ENCODE data around the gene CDH9. TPM values are rescaled to one million over a fixed set of nuclear protein-coding genes. Genes with fewer than 3 reads are reported as not detected.

Gene CDH9
- total and polyA plus RNA-seq, 9 of the 15 experiments (the other 6 are each of a cell fraction or from before 2014, with no cell fraction given) = not detected

DNA sequence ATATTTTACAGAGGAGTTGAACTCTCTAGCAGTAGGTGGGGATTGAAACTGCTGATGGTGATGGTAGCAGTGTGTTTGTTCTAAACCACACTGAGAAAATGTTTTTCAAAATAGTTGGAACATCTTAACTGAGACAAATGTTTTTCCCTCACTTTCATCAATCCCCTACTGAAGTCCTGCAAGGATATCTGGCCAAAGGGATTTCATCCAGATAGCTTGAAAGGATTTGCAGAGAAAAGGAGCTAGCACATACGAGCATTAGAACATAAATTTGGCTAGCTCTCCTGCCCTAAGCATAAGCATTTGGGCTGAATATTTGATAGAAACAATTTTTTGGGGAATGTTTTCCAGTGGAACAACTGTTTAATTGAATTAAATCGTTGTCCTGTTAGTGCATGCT lies 153.9 kb downstream of the CDH9 start:
- intact Hi-C loops (cut with micrococcal nuclease) = no loop called here
- H3K4me1 ChIP-seq (replicated peaks in 1 of 2; ENCODE audit: control insufficient read depth in 2 of 2, insufficient read depth in 2 of 2, low read length in 2 of 2) = no peaks in the 10 kb centered on the region
- CTCF ChIA-PET (ENCODE audit: low intra/inter-chr PET ratio) = no interaction called here
- no peaks in the 10 kb centered on the region for H3K79me2 ChIP-seq (ENCODE audit: control insufficient read depth, insufficient read depth, low read length)
- H3K27me3 ChIP-seq (ENCODE audit: control insufficient read depth in 2 of 2, insufficient read depth in 2 of 2, low read length in 2 of 2) = no peaks in the 10 kb centered on the region
- 0% methylated on average over 2 of the region's 2 CpGs for WGBS (ENCODE audit: insufficient coverage, low coverage, missing lambda C conversion rate)
- POLR2A ChIA-PET = no interaction called here
- no peak overlapping the region for H3K9ac ChIP-seq (ENCODE audit: insufficient read depth in 1 of 2, low read depth in 2 of 2, low read length in 2 of 2)
- no peaks in the 10 kb centered on the region for H3K9me1 ChIP-seq (ENCODE audit: control insufficient read depth, insufficient read depth, low read length)
- no peak for ATAC-seq
- H4K20me1 ChIP-seq (replicated peaks; ENCODE audit: control insufficient read depth, insufficient read depth, low read length) = no peaks in the 10 kb centered on the region
- H3K9me3 ChIP-seq (replicated peaks; ENCODE audit: control insufficient read depth, insufficient read depth, low read depth, low read length) = peaks cover 2% of the 10 kb centered on the region; the same call in 1 of the 2 replicates
- no peak overlapping the region for H2AFZ ChIP-seq (ENCODE audit: low read depth, low read length)
- no peak overlapping the region for H3K4me2 ChIP-seq (ENCODE audit: insufficient read depth, low read length)
- no peaks in the 10 kb centered on the region for H3K36me3 ChIP-seq (ENCODE audit: control insufficient read depth, insufficient read depth, low read length)
- no peak for DNase-seq (ENCODE audit: extremely low read depth in 1 of 4, low spot score in 3 of 4)
- no peak overlapping the region for H3K4me3 ChIP-seq
- TF ChIP-seq XRCC3 (IDR thresholded peaks at IDR 0.05) = no peak
- no peak for TF ChIP-seq RAD51 (IDR thresholded peaks at IDR 0.05; ENCODE audit: borderline replicate concordance, low read depth)
- no peak for TF ChIP-seq CREB3L1 (IDR thresholded peaks at IDR 0.05; ENCODE audit: borderline replicate concordance, low read depth)
- TF ChIP-seq CSDE1 (IDR thresholded peaks at IDR 0.05) = no peak
- no TSS peak for BruUV-seq (replicated peaks)
- in situ Hi-C loops (cut with MboI) = no loop called here
- H3K27ac ChIP-seq (ENCODE audit: extremely low read depth, low read depth, low read length) = no peak overlapping the region
- FAIRE-seq = no peak

- in situ Hi-C loops (cut with MboI) (no loop called here), intact Hi-C loops (cut with micrococcal nuclease) (no loop called here)
- Histone ChIP-seq H4K20me1 (replicated peaks; ENCODE audit: control insufficient read depth, insufficient read depth, low read length) (no peaks in the 10 kb centered on the region), H2AFZ (ENCODE audit: low read depth, low read length) (no peak overlapping the region), H3K27ac (ENCODE audit: extremely low read depth, low read depth, low read length) (no peak overlapping the region), H3K27me3 (ENCODE audit: control insufficient read depth in 2 of 2, insufficient read depth in 2 of 2, low read length in 2 of 2) (no peaks in the 10 kb centered on the region), H3K9ac (ENCODE audit: insufficient read depth in 1 of 2, low read depth in 2 of 2, low read length in 2 of 2) (no peak overlapping the region), H3K4me1 (replicated peaks in 1 of 2; ENCODE audit: control insufficient read depth in 2 of 2, insufficient read depth in 2 of 2, low read length in 2 of 2) (no peaks in the 10 kb centered on the region), H3K36me3 (ENCODE audit: control insufficient read depth, insufficient read depth, low read length) (no peaks in the 10 kb centered on the region), H3K4me2 (ENCODE audit: insufficient read depth, low read length) (no peak overlapping the region), H3K4me3 (no peak overlapping the region), H3K9me3 (replicated peaks; ENCODE audit: control insufficient read depth, insufficient read depth, low read depth, low read length) (peaks cover 2% of the 10 kb centered on the region; the same call in 1 of the 2 replicates), H3K9me1 (ENCODE audit: control insufficient read depth, insufficient read depth, low read length) (no peaks in the 10 kb centered on the region), H3K79me2 (ENCODE audit: control insufficient read depth, insufficient read depth, low read length) (no peaks in the 10 kb centered on the region)
- CTCF ChIA-PET (ENCODE audit: low intra/inter-chr PET ratio) = no interaction called here
- 10% methylated on average over 5 of the region's 5 CpGs for WGBS (ENCODE audit: insufficient coverage, low coverage, missing lambda C conversion rate)
- no peak for ATAC-seq
- FAIRE-seq = no peak
- no peak for DNase-seq (ENCODE audit: extremely low read depth in 1 of 4, low spot score in 3 of 4)
- POLR2A ChIA-PET = no interaction called here
- no TSS peak for BruUV-seq (replicated peaks)
- TF ChIP-seq MCM3 (IDR thresholded peaks at IDR 0.05) = no peak
- TF ChIP-seq KDM2B (CRISPR knock-in tag; IDR thresholded peaks at IDR 0.05) = no peak
- no peak for TF ChIP-seq HEY1 (CRISPR knock-in tag; IDR thresholded peaks at IDR 0.05; ENCODE audit: borderline replicate concordance)
- no peak for TF ChIP-seq MTA3 (IDR thresholded peaks at IDR 0.05; ENCODE audit: borderline replicate concordance)
- TF ChIP-seq PBX2 (CRISPR knock-in tag; IDR thresholded peaks at IDR 0.05; ENCODE audit: low read depth) = no peak
- TF ChIP-seq PBX2 (tag; conservative IDR thresholded peaks at IDR 0.05; ENCODE audit: low read depth) = no peak
- no peak for TF ChIP-seq JUNB (CRISPR knock-in tag; conservative IDR thresholded peaks at IDR 0.05)
- no peak for TF ChIP-seq HOMEZ (CRISPR knock-in tag; IDR thresholded peaks at IDR 0.05)
These were observed 155.0 kb downstream of the CDH9 start for GRCh38 chr5:26883375-26883774.
